GM18511 (cell line): ENCODE data around the gene OOSP1.
"Not testable (repeated sequence)": the region's sequence is repeated elsewhere in the genome, so short reads cannot be mapped to it uniquely, and the experiment has no call there.

ENCODE experiments used
- ATAC-seq: cut with Tn5 transposase; IDR thresholded peaks from one replicate; pipeline ENCODE4 v1.9.1; 2021; ENCODE audit warnings: mild to moderate bottlenecking, moderate library complexity; ENCODE audit not compliant: unreplicated experiment

OOSP1 gene

GRCh38 chr11:59960502-59961381, 22.5 kb downstream of the OOSP1 start:
- no peak for ATAC-seq

- ATAC-seq: no peak
These were observed 23.9 kb downstream of the OOSP1 start for GRCh38 chr11:59962107-59962482.

DNA sequence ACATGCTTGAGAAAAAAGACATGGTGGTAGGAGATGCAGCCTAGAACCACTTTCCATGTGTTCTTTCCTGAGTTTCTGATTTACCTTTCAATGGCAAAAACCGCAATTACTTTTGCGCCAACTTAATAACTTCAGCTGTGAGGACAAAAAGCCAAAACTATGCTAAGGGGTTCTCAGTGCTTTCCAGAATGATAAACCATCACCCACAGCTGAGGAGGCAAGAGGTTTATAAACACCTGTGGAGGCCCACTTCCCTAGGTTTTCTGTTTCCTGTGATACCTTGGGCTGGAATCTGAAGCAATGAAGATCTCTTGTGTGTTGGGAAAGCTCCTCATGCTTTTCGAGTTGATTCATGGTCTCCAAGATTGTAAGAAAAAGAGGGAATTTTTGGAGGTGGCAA, 25.5 kb downstream of the OOSP1 start, which contains the start of gene OOSP4A:
Gene OOSP4A, plus strand, starts transcription at position 301 of the 400 bp plus-strand sequence. Its CDS starts 0 bp downstream, at position 301.
- ATAC-seq: no peak

GRCh38 chr11:59965424-59965823, 27.2 kb downstream of the OOSP1 start:
- no peak for ATAC-seq

DNA sequence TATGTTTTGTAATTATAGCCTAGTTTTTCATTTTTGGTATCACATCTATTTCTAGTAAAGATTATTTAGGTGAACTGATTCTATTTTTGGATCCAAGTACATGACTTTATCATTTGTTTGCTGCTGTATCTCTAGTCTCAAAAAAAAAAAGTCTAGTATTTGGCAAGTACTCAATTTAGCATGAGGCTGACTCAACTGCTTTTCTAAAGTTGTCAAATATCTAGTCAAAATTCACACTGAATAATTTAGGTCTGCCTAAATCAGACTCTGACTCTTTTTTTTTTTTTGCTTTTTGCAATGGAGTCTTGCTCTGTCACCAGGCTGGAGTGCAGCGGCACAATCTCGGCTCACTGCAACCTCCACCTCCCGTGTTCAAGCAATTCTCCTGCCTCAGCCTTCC, 28.0 kb downstream of the OOSP1 start:
- no peak for ATAC-seq

DNA sequence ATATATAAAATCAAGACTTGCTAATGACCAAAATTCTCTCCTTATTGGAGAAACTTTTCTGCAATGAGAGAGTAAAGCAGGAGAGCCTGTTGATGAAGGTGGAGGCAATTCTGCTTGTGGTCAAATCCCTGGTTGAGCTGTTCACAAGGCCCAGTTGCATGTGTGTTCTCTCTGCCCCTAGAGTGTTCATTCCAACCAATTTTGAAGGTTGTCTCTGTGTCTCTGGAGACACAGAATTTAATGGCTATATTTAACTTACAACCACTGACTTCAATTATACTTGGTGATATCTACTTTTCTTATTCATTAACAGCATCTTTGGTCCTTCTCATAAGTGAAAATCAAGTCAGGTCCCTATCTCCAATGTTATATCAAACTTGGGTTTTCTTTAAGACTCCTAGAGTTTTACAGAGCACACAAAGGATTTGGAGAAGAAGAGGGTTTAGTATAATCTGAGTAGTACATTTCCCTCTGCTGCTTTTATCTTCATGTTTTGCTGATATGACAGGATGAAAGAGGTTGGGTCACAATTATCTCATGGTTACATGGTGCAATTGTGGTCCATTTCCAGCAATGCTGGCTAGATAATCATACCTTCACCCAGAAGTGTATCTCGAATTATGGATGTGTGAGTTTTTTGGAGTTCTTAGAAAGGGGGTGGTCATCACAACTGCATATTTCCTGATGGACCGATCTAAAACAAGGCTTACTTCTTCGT, 29.6 kb downstream of the OOSP1 start:
- ATAC-seq: no peak

- ATAC-seq: no peak
These were observed 30.2 kb downstream of the OOSP1 start for GRCh38 chr11:59968395-59968783.

GRCh38 chr11:59973097-59973496, 34.9 kb downstream of the OOSP1 start:
- no peak for ATAC-seq

- ATAC-seq: no peak
These were observed 43.0 kb downstream of the OOSP1 start for GRCh38 chr11:59981106-59981770.

DNA sequence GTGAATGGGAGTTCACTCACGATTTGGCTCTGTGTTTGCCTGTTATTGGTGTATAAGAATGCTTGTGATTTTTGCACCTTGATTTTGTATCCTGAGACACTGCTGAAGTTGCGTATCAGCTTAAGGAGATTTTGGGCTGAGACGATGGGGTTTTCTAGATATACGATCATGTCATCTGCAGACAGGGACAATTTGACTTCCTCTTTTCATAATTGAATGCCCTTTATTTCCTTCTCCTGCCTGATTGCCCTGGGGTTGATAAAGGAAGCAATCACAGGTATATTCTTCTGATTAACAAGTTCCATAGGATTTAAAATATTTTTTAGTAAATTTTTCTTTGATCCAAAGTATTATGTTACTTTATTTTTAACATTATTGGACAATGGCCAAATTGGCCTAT, 43.8 kb downstream of the OOSP1 start:
- not testable (repeated sequence) for ATAC-seq

GRCh38 chr11:59983212-59983611, 45.0 kb downstream of the OOSP1 start:
- no peak for ATAC-seq

DNA sequence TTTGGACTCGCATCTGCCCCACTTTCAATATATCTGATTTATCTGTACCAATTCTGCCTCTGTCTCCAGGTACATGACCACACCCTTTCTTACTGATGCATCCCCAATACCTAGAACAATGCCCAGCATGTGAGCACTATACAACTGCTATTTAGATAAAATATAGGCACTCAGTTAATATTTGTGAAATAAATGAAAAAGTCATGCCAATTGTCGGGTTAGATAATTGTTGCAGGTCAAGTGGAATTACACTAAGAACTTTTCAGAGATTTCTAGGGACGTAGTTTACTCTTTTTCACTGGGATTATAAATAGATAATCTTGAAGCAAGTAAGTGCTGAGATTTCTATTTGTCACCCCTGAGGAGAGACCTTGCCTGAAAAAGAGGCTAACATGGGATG, 46.1 kb downstream of the OOSP1 start:
- no peak for ATAC-seq

GRCh38 chr11:59990421-59990820, 52.2 kb downstream of the OOSP1 start:
- no peak for ATAC-seq

DNA sequence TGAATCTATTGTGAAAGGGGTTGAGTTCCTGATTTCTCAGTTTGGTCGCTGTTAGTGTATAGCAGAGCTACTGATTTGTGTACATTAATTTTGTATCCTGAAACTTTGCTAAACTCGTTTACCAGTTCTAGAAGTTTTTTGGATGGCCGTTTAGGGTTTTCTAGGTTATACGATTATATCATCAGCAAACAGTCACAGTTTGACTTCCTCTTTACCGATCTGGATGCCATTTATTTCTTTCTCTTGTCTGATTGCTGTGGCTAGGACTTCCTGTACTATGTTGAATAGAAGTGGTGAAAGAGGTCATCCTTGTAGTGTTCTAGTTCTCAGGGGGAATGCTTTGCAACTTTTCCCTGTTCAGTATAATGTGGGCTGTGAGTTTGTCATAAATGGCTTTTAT, 54.2 kb downstream of the OOSP1 start:
- no peak for ATAC-seq

DNA sequence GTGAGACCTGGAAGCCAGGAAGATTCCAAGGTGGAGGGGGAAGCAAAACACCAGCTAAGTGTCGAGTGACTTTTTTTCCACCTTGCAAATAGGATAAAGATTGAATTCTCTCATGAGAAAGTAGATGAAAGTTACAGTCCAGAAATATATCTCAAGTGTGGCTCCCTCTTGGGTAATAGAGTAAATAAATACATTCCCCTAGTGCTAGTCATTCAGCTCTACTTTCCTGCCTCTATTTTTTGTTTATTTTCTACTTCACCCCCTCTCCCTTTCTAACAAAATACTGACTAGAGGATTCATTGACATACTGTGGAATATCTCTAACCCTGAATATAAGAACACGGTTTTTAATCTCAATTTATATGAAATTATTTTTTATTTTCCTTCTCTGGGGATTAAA, 59.6 kb downstream of the OOSP1 start:
- ATAC-seq: no peak

- ATAC-seq: no peak
These were observed 61.5 kb downstream of the OOSP1 start for GRCh38 chr11:59999691-60000090.

GRCh38 chr11:60003729-60004128, 65.5 kb downstream of the OOSP1 start:
- ATAC-seq: no peak

DNA sequence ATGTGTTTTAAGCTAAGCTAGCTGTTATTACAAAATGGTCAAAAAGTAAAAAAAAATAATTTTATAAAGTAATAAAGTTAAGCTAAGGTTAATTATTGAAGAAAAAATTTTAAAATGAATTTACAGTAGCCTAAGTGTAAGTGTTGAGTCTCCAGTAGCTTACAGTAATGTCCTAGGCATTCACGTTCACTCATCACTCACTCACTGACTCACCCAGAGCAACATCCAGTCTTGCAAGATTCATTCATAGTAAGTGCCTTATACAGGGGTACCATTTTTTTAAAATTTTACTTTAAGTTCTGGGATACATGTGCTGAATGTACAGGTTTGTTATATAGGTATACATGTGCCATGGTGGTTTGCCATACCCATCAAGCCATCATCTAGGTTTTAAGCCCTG, 67.1 kb downstream of the OOSP1 start:
- no peak for ATAC-seq
